NOMO-1 treated with dmso at 0.1 percent for 144 hours (cell line): ENCODE data around the gene ABLIM3.

Experiments used
- DNase-seq: peaks from one replicate; lab custom pipeline; 2025; ENCODE audit not compliant: unreplicated experiment; lab: John Stamatoyannopoulos, UW

The ABLIM3 gene

DNA sequence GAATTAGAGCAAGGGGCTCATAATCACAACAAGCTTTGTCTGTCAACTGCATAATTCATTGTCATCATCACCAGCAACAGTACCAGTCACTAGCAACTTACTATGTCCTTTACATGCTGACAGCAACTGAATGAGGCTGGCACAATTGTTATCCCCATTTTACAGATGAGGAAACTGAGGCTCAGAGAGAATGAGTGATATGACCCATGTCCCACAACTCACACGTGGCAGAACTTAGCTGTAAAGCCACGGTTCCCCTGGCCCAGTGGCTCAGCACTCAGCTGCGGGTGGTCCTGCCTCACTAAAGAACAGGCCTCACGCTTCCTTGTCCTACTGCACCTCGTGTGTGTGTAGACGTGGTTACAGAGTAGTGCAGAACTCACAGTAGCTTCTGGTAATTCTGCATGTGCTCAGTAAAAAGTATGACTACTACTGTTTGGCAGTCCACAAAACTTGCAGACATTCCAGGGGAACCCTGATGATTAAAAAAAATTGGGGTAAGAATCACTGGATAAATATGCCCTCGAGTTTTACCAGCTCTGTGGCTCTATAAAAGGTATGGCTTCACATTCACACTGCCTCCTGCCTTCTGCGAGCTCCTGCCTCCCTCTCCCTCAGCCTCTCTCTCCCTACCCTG, 160.6 kb downstream of the ABLIM3 start:
- no peak for DNase-seq

DNA sequence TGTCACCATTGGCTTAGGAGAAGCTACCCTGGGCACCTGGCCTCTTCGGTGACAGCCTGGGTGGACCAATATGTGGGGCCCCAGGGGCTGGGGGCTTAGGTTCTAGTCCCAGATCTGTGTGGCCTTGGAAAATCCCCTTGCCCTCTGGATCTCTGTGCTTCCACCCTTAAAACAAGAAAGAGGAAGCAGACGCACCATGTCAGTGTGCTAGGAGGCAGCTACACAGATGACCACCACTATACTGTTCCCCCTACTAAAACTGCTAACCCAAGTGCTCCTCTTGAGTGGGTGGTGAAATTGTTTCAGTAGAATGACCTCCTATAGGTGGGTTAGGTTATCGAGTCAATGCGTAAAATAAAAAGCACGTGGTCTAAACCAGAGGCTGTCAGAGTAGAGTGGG, 161.3 kb downstream of the ABLIM3 start:
- DNase-seq = no peak

DNA sequence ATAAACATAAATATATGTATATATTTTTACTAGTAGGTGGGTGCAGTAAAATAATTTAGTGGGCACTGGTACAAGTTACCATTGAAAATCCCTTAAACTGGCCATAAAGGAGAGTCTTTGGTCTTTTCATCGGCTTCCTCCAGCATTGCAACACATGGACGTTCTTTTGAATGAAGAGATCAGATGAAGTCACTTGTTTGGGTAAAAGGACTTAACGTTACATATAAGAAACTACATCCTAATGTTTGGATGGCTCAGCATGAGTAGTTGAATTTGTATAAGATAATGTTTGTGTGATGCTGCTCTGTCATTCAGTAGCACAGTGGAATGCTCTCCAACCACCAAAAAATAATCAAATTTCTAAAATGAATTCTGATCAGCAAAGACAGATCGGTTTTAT, 161.9 kb downstream of the ABLIM3 start:
- DNase-seq = no peak

DNA sequence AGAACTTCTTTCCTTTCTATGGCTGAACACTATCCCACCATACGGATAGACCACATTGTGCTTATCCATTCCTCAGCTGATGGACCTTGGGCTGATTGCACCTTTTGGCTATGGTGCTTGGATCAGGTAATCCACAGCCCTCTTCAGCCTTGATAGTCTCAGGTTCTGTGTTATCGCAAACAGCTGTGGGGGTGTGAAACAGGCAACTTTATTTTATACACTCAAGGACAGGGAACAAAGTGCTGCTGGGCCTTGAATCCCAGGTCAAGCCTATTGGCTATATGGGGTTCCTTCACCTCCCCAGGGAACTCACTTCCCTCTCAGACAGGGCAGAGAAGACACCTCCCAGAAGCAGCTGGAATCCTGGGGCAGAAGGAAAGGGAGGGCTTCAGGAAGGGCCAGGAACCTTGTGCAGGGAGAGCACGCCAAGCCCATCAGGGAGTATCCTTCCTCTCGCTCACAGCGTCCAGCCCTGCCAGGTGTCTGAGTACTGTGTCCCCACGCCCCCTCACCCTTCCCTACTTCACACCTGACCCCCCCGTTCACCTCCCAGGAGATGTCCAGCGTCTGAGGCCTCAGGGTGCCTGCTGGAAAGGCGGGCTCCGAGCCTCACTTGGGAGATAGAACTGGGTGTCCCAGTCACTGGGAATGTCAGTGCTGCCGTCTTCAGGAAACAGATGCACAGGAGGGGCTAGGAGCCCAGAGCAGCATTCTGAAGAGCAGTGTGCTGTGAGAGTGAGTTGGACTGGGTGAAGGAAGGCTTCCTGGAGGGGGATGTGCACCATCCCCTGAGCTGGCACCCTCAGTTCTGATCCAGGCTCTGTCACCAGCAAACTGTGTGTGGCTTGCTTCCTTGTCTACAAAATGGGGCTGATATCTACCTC, 163.1 kb downstream of the ABLIM3 start:
- DNase-seq = no peak

DNA sequence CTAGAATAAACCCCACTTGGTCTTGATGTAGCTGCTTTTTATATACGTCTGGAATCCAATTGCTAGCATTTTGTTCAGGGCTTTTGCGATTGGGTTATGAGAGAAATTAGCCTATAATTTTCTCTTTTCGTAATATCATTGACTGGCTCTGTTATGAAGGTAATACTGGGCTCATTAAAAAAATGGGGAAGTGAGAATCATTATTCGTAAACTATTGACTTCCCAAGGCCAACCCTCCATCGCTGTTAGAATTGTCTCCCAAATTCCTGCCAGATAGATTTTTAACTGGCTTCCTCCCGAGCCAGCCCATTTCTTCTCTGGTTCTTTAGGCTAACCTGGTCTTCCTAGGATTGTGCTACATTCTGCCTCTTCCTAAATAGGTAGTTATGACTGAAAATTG, 168.1 kb downstream of the ABLIM3 start:
- no peak for DNase-seq
